Measurements from ENCODE around the gene ZNF155. TPM values are rescaled to one million over a fixed set of nuclear protein-coding genes. Genes with fewer than 3 reads are reported as not detected.

The ZNF155 gene
- polyA plus RNA-seq, 1 of the 3 experiments (the other 2 are of a cell fraction), result 2.1 TPM

DNA sequence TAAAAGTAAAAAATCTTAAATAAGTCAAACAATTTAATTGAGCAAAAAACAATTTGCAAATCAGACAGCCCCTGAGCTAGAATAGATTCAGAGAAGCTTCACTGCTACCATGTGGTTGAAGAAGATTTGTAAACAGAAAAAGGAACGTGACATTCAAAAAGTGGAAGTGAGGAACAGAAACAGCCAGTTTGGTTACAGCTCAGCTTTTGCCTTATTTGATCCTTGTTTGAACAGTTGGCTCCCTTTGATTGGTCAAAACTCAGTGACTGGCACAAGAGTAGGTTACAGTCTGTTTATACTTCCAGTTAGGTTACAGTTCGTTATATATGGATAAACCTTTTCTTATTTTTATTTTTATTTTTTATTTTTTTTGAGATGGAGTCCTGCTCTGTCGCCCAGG, 27.2 kb upstream of the ZNF155 start:
- Histone ChIP-seq H3K27me3 (ENCODE audit: insufficient read depth) (no peaks in the 10 kb centered on the region), H2AFZ (ENCODE audit: low read depth) (no peak overlapping the region), H3K9me2 (no peaks in the 10 kb centered on the region), H3K27ac (ENCODE audit: low read depth in 2 of 2, low read length in 1 of 2) (no peak overlapping the region), H3F3A (replicated peaks; ENCODE audit: insufficient read depth) (no peaks in the 10 kb centered on the region), H3K4me3 (ENCODE audit: low read depth in 2 of 2, low read length in 1 of 2) (no peak overlapping the region), H4K20me1 (ENCODE audit: insufficient read depth) (no peaks in the 10 kb centered on the region), H3K4me2 (no peak overlapping the region), H3K4me1 (ENCODE audit: control insufficient read depth in 1 of 2, insufficient read depth in 2 of 2, low read depth in 1 of 2, low read length in 1 of 2) (no peaks in the 10 kb centered on the region), H3K36me3 (replicated peaks in 1 of 2; ENCODE audit: control insufficient read depth in 1 of 2, insufficient read depth in 2 of 2, low read length in 1 of 2) (peaks cover 4 to 13% of the 10 kb centered on the region in 2 experiments), H3K9ac (no peak overlapping the region), H3K79me2 (ENCODE audit: insufficient read depth) (peaks cover 6% of the 10 kb centered on the region; the same call in 1 of the 2 replicates), H3K9me3 (peaks cover 4% of the 10 kb centered on the region; the same call in 1 of the 2 replicates)
- CTCF ChIA-PET, result no interaction called here
- TF ChIP-seq IRF3 (IDR thresholded peaks at IDR 0.05; ENCODE audit: low read depth, low read length) (no peak), GATA2 (CRISPR knock-in tag; IDR thresholded peaks at IDR 0.05) (no peak), RFX5 (IDR thresholded peaks at IDR 0.05; ENCODE audit: low read length) (no peak), POLR2AphosphoS5 (IDR thresholded peaks at IDR 0.05; ENCODE audit: low read depth, low read length) (no peak), SMC3 (IDR thresholded peaks at IDR 0.05; ENCODE audit: low read depth, low read length) (no peak), SIN3A (IDR thresholded peaks at IDR 0.05; ENCODE audit: borderline replicate concordance, low read depth, low read length) (no peak), RCOR1 (IDR thresholded peaks at IDR 0.05; ENCODE audit: low read length) (no peak), ELF1 (IDR thresholded peaks at IDR 0.05) (no peak), EZH2phosphoT487 (IDR thresholded peaks at IDR 0.05; ENCODE audit: borderline replicate concordance, low read depth) (no peak), CHD2 (IDR thresholded peaks at IDR 0.05; ENCODE audit: low read length, partially characterized antibody) (no peak), YY1 (IDR thresholded peaks at IDR 0.05; ENCODE audit: low read depth) (no peak), MAX (IDR thresholded peaks at IDR 0.05; ENCODE audit: low read depth) (no peak), JUND (IDR thresholded peaks at IDR 0.05) (no peak)
- 77% methylated on average over 3 of the region's 3 CpGs for WGBS (ENCODE audit: low lambda C conversion rate)
- DNase-seq, result no peak
- POLR2A ChIA-PET, result no interaction called here

DNA sequence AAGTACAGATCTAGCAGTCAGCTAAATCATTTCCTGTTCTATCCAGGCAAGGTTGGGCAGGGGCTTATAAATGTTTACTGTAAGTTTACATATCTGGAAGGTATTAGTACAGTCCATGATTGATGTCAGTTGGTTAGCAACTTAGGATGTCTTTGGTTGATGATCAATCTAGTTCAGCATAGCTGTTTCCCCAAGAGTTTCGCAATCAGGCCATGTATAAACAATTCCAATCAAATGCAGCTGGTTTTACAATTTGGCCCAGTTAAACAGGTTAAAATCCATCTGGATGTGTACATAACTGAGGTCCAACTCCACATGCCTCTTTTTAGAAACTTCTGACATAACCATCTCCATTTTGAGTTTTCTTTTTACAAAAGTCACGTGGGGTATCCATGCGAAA, 26.1 kb upstream of the ZNF155 start:
- Histone ChIP-seq H3K79me2 (ENCODE audit: insufficient read depth) (no peaks in the 10 kb centered on the region), H4K20me1 (ENCODE audit: insufficient read depth) (no peaks in the 10 kb centered on the region), H3K9me2 (no peaks in the 10 kb centered on the region), H3K27ac (ENCODE audit: low read depth in 2 of 2, low read length in 1 of 2) (no peak overlapping the region), H3K4me3 (ENCODE audit: low read depth in 2 of 2, low read length in 1 of 2) (no peak overlapping the region; a peak in 1 of 4 replicates), H2AFZ (ENCODE audit: low read depth) (no peak overlapping the region), H3K4me1 (ENCODE audit: control insufficient read depth in 1 of 2, insufficient read depth in 2 of 2, low read depth in 1 of 2, low read length in 1 of 2) (no peaks in the 10 kb centered on the region), H3K9ac (no peak overlapping the region), H3K36me3 (replicated peaks in 1 of 2; ENCODE audit: control insufficient read depth in 1 of 2, insufficient read depth in 2 of 2, low read length in 1 of 2) (peaks cover 13 to 22% of the 10 kb centered on the region in 2 experiments), H3K27me3 (ENCODE audit: insufficient read depth) (no peaks in the 10 kb centered on the region), H3K4me2 (no peak overlapping the region), H3F3A (replicated peaks; ENCODE audit: insufficient read depth) (peaks cover 4% of the 10 kb centered on the region), H3K9me3 (peaks cover 8% of the 10 kb centered on the region)
- 76% methylated on average over 3 of the region's 3 CpGs for WGBS (ENCODE audit: low lambda C conversion rate)
- ChIA-PET CTCF (no interaction called here), POLR2A (no interaction called here)
- TF ChIP-seq SIN3A (IDR thresholded peaks at IDR 0.05; ENCODE audit: borderline replicate concordance, low read depth, low read length), result no peak
- DNase-seq, result no peak

Data from SK-N-SH (cell line).